Vagina (tissue), 2 donors: ENCODE measurements around the gene KRT15. TPM values are rescaled to one million over a fixed set of nuclear protein-coding genes. Genes with fewer than 3 reads are reported as not detected.
A peak's percentile ranks its signal among the peaks of the same experiment; 100 is the strongest.

Source experiments
- DNase-seq, 2 donors: peaks; one replicate each; pipeline ENCODE4 v3.0.0-alpha.2; 2017; ENCODE audit errors: extremely low spot score in 2 of 2
- H3K27ac ChIP-seq: fragments of 200-600 bp; sonication (generic); one replicate; pipeline ENCODE4 v1.5.1; 2019
- H3K27me3 ChIP-seq: fragments of 200-600 bp; sonication (generic); one replicate; pipeline ENCODE4 v1.5.1; 2019
- H3K36me3 ChIP-seq, 2 donors: fragments of 200-600 bp; sonication (generic); one replicate each; pipeline ENCODE4 v1.5.1; 2017 to 2019
- H3K4me1 ChIP-seq: fragments of 200-600 bp; sonication (generic); one replicate; pipeline ENCODE4 v1.5.1; 2019
- H3K4me3 ChIP-seq, 2 donors: fragments of 200-600 bp; sonication (generic); 1 replicate in 1 of 2; 2 replicates in 1 of 2; pipeline ENCODE4 v1.5.1; 2016 to 2019
- H3K9me3 ChIP-seq: fragments of 200-600 bp; sonication (generic); one replicate; pipeline ENCODE4 v1.5.1; 2019
- CTCF ChIP-seq, 3 experiments: fragments of 450-650 bp in 2 of 3; fragments of 200-600 bp in 1 of 3; sonication (generic) in 1 of 3; IDR thresholded peaks; one replicate each; pipeline ENCODE4 v1.5.1; 2017 to 2019; ENCODE audit warnings: antibody characterized with exemption in 3 of 3, mild to moderate bottlenecking in 2 of 3, moderate library complexity in 2 of 3
- POLR2A ChIP-seq, 2 donors: fragments of 450-650 bp; IDR thresholded peaks; one replicate each; pipeline ENCODE4 v1.6.1; 2017; ENCODE audit warnings: antibody characterized with exemption in 2 of 2, mild to moderate bottlenecking in 2 of 2, moderate library complexity in 2 of 2
- POLR2AphosphoS5 ChIP-seq, 2 donors: sonication (generic); formaldehyde crosslinking; IDR thresholded peaks; one replicate each; pipeline ENCODE4 v1.9.0; 2017; ENCODE audit warnings: antibody characterized with exemption in 2 of 2, mild to moderate bottlenecking in 2 of 2, low read depth in 1 of 2; ENCODE audit not compliant: insufficient read depth in 1 of 2
- intact Hi-C: fragments of 100-400 bp; cut with DNase I; formaldehyde crosslinking; loops from one replicate; pipeline ENCODE4 v1.15.1; 2023
- total RNA-seq: library from RNA; depleted of rRNA; stranded (reverse); fragments of >200 nt; gene quantifications from one replicate; pipeline ENCODE4 v1.2.3, GENCODE V29; 2016

KRT15 gene
- total RNA-seq, 1 donor from 2014 or later, result 931 TPM

- TF ChIP-seq POLR2A (IDR thresholded peaks at IDR 0.05) (no peak), CTCF (IDR thresholded peaks at IDR 0.05) (no peak), POLR2AphosphoS5 (IDR thresholded peaks at IDR 0.05; ENCODE audit: insufficient read depth in 1 of 2, low read depth in 1 of 2) (no peak)
- Histone ChIP-seq H3K27me3 (no peaks in the 10 kb centered on the region), H3K36me3 (no peaks in the 10 kb centered on the region), H3K9me3 (no peaks in the 10 kb centered on the region), H3K27ac (no peak overlapping the region), H3K4me1 (peaks cover 21% of the 10 kb centered on the region), H3K4me3 (peak overlapping the region in 1 of 2 donors; percentile 42)
- DNase-seq, result no peak
- intact Hi-C loops, result no loop called here
Observed at GRCh38 chr17:41518031-41518430, 659 bp downstream of the KRT15 start.

- TF ChIP-seq POLR2A (IDR thresholded peaks at IDR 0.05) (no peak), CTCF (IDR thresholded peaks at IDR 0.05) (no peak), POLR2AphosphoS5 (IDR thresholded peaks at IDR 0.05; ENCODE audit: insufficient read depth in 1 of 2, low read depth in 1 of 2) (no peak)
- Histone ChIP-seq H3K4me3 (peak overlapping the region in 1 of 2 donors; percentile 42), H3K36me3 (no peaks in the 10 kb centered on the region), H3K27ac (peak overlapping the region; percentile 10), H3K4me1 (peaks cover 9% of the 10 kb centered on the region), H3K27me3 (no peaks in the 10 kb centered on the region), H3K9me3 (no peaks in the 10 kb centered on the region)
- DNase-seq, result no peak
- intact Hi-C loops, result no loop called here
Observed at GRCh38 chr17:41516830-41517283, 1.8 kb downstream of the KRT15 start.

- Histone ChIP-seq H3K27me3 (no peaks in the 10 kb centered on the region), H3K4me3 (peak overlapping the region in 1 of 2 donors; percentile 42), H3K27ac (peak overlapping the region; percentile 12), H3K36me3 (no peaks in the 10 kb centered on the region), H3K9me3 (no peaks in the 10 kb centered on the region), H3K4me1 (peaks cover 4% of the 10 kb centered on the region)
- TF ChIP-seq POLR2A (IDR thresholded peaks at IDR 0.05), result no peak
- no peak for TF ChIP-seq CTCF (IDR thresholded peaks at IDR 0.05)
- no peak for TF ChIP-seq POLR2AphosphoS5 (IDR thresholded peaks at IDR 0.05; ENCODE audit: insufficient read depth in 1 of 2, low read depth in 1 of 2)
- no peak for DNase-seq
- intact Hi-C loops, result no loop called here
Observed at GRCh38 chr17:41516147-41516829, 2.4 kb downstream of the KRT15 start.

GRCh38 chr17:41513168-41513547 is 5.5 kb downstream of the KRT15 start:
- Histone ChIP-seq H3K27ac (peak overlapping the region; percentile 13), H3K4me3 (no peak overlapping the region)
- intact Hi-C loops, result no loop called here

More at GRCh38 chr17:41513168-41513547, 5.5 kb downstream of the KRT15 start:
- Histone ChIP-seq H3K4me1 (peaks cover 3% of the 10 kb centered on the region), H3K9me3 (no peaks in the 10 kb centered on the region), H3K36me3 (no peaks in the 10 kb centered on the region), H3K27me3 (no peaks in the 10 kb centered on the region)
- no peak for TF ChIP-seq POLR2A (IDR thresholded peaks at IDR 0.05)
- TF ChIP-seq POLR2AphosphoS5 (IDR thresholded peaks at IDR 0.05; ENCODE audit: insufficient read depth in 1 of 2, low read depth in 1 of 2), result no peak
- TF ChIP-seq CTCF (IDR thresholded peaks at IDR 0.05), result no peak
- no peak for DNase-seq
